BJ (cell line): ENCODE measurements around the gene GSK3A. TPM values are rescaled to one million over a fixed set of nuclear protein-coding genes. Genes with fewer than 3 reads are reported as not detected.

ENCODE experiments used
- CTCF ChIA-PET: fragments of 350-600 bp; formaldehyde crosslinking; extraction: SDS; loops from one replicate; lab custom pipeline; 2021; ENCODE audit warnings: antibody characterized with exemption, inconsistent platforms; lab: Yijun Ruan, JAX
- POLR2A ChIA-PET: fragments of 300-600 bp; sonication (Branson Sonifier 250); formaldehyde crosslinking; extraction: SDS; loops from one replicate; lab custom pipeline; 2021; ENCODE audit warnings: antibody characterized with exemption; lab: Charles Lee
- DNase-seq: peaks from one replicate; pipeline ENCODE4 v3.0.0-alpha.2; 2011; ENCODE audit warnings: low read depth
- H3K27me3 ChIP-seq: 2 replicates; pipeline ENCODE4 v1.6.0; 2011; ENCODE audit warnings: low read length; ENCODE audit not compliant: control insufficient read depth, insufficient read depth
- H3K36me3 ChIP-seq: 2 replicates; pipeline ENCODE4 v1.5.1; 2011; ENCODE audit warnings: low read length; ENCODE audit not compliant: control insufficient read depth, insufficient read depth
- H3K4me3 ChIP-seq: 2 replicates; pipeline ENCODE4 v1.5.1; 2011; ENCODE audit warnings: low read depth, mild to moderate bottlenecking, control low read depth, low read length
- CTCF ChIP-seq: IDR thresholded peaks from 2 replicates; pipeline ENCODE4 v1.5.1; 2011; ENCODE audit warnings: low read depth, mild to moderate bottlenecking, control low read depth, inconsistent platforms, low read length, moderate library complexity; ENCODE audit not compliant: insufficient read depth
- polyA plus RNA-seq: library from polyadenylated mRNA; depleted of rRNA; stranded (reverse); fragments of >200 nt; gene quantifications from 2 replicates; pipeline ENCODE4 v1.2.3, GENCODE V29; 2011

GSK3A gene
- polyA plus RNA-seq, 1 experiment, result 36.1 TPM

- Histone ChIP-seq H3K27me3 (no peaks in the 10 kb centered on the region), H3K36me3 (peaks cover 19% of the 10 kb centered on the region), H3K4me3 (no peak overlapping the region)
- no peak for DNase-seq
- no peak for TF ChIP-seq CTCF
- CTCF ChIA-PET, result interaction anchor here (1.3 kb wide), 1 partner anchor 88 kb away, joined by 3 read pairs; no protein-coding TSS in a partner anchor
- POLR2A ChIA-PET, result no interaction called here
These were observed 42.8 kb downstream of the GSK3A start for GRCh38 chr19:42199440-42200115.

- H3K27me3 ChIP-seq, result no peaks in the 10 kb centered on the region
- no peak overlapping the region for H3K4me3 ChIP-seq
- ChIA-PET CTCF (interaction anchor here (1.3 to 2.0 kb wide), 2 partner anchors 14 to 87 kb away, joined by 3 to 6 read pairs; no protein-coding TSS in a partner anchor), POLR2A (no interaction called here)
- no peak for TF ChIP-seq CTCF
- DNase-seq, result no peak
- peaks cover 19% of the 10 kb centered on the region for H3K36me3 ChIP-seq
These were observed 43.5 kb downstream of the GSK3A start for GRCh38 chr19:42198676-42199439.

- Histone ChIP-seq H3K36me3 (peaks cover 13% of the 10 kb centered on the region), H3K27me3 (no peaks in the 10 kb centered on the region), H3K4me3 (no peak overlapping the region)
- no peak for TF ChIP-seq CTCF
- ChIA-PET CTCF (interaction anchor here (2.0 kb wide), 1 partner anchor 13 kb away, joined by 6 read pairs; no protein-coding TSS in a partner anchor), POLR2A (no interaction called here)
- DNase-seq, result no peak
These were observed 45.0 kb downstream of the GSK3A start for GRCh38 chr19:42197375-42197817.

GRCh38 chr19:42196011-42197001 lies 46.1 kb downstream of the GSK3A start:
- CTCF ChIA-PET, result interaction anchor here (2.0 kb wide), 1 partner anchor 12 kb away, joined by 6 read pairs; no protein-coding TSS in a partner anchor
- no peak for TF ChIP-seq CTCF

More at GRCh38 chr19:42196011-42197001, 46.1 kb downstream of the GSK3A start:
- H3K36me3 ChIP-seq, result peaks cover 11% of the 10 kb centered on the region
- POLR2A ChIA-PET, result no interaction called here
- H3K27me3 ChIP-seq, result no peaks in the 10 kb centered on the region
- no peak for DNase-seq
- H3K4me3 ChIP-seq, result no peak overlapping the region
